ENCODE results near the gene SIPA1L2.

- TF ChIP-seq CTCF (IDR thresholded peaks at IDR 0.05; ENCODE audit: insufficient read depth, low read length, poor library complexity, severe bottlenecking) (no peak), EZH2phosphoT487 (conservative IDR thresholded peaks at IDR 0.05; ENCODE audit: low read length) (no peak)
These were observed 18.1 kb downstream of the SIPA1L2 start for GRCh38 chr1:232611834-232612233.

Data from SU-DHL-6 (cell line).